B cell (primary cell): Measurements from ENCODE around the gene RRAS.

Experiments used
- CTCF ChIP-seq: fragments of 200-600 bp; IDR thresholded peaks from one replicate; pipeline ENCODE4 v1.8.0; 2022; ENCODE audit warnings: antibody characterized with exemption, mild to moderate bottlenecking
- EZH2 ChIP-seq: IDR thresholded peaks from 2 replicates; pipeline ENCODE4 v1.6.1; 2012; ENCODE audit warnings: borderline replicate concordance, low read depth, mild to moderate bottlenecking, moderate library complexity, low read length; ENCODE audit not compliant: insufficient read depth, poor library complexity, severe bottlenecking

GRCh38 chr19:49651029-49651819 is 11.3 kb upstream of the RRAS start:
- no peak for TF ChIP-seq CTCF
- no peak for TF ChIP-seq EZH2
